Left ventricle myocardium inferior (tissue), 1 donor: Measurements from ENCODE around the gene OR2F1. TPM values are rescaled to one million over a fixed set of nuclear protein-coding genes. Genes with fewer than 3 reads are reported as not detected.

Experiments used
- DNase-seq: peaks from one replicate; pipeline ENCODE4 v3.0.0-alpha.2; 2020
- H3K27ac ChIP-seq: fragments of 200-600 bp; replicated peaks from 2 replicates; pipeline ENCODE4 v1.8.0; 2021
- H3K27me3 ChIP-seq: fragments of 200-600 bp; 2 replicates; pipeline ENCODE4 v1.8.0; 2021; ENCODE audit warnings: low read depth
- H3K36me3 ChIP-seq: fragments of 200-600 bp; 2 replicates; pipeline ENCODE4 v1.8.0; 2021
- H3K4me1 ChIP-seq: fragments of 200-600 bp; 2 replicates; pipeline ENCODE4 v1.8.0; 2021
- H3K4me3 ChIP-seq: fragments of 200-600 bp; 2 replicates; pipeline ENCODE4 v1.8.0; 2021; ENCODE audit warnings: mild to moderate bottlenecking, moderate library complexity
- H3K9me3 ChIP-seq: fragments of 200-600 bp; replicated peaks from 2 replicates; pipeline ENCODE4 v1.8.0; 2021
- CTCF ChIP-seq: fragments of 200-600 bp; IDR thresholded peaks from 2 replicates; pipeline ENCODE4 v1.8.0; 2021; ENCODE audit warnings: antibody characterized with exemption, mild to moderate bottlenecking, borderline replicate concordance
- intact Hi-C: fragments of 100-400 bp; cut with micrococcal nuclease; formaldehyde crosslinking; loops from one replicate; pipeline ENCODE4 v1.11.0; 2022
- total RNA-seq: library from RNA; stranded (reverse); fragmentation: NEBNext Ultra II Directional; extraction: Animal tissue kit (Norgen Biotek cat#: 25700); gene quantifications from one replicate; pipeline ENCODE4 v1.2.1, GENCODE V29; 2021
- donor health status: DM: no; HTN: yes; CAD: no; lungs with severe emphysema.

OR2F1 gene
- total RNA-seq, 1 donor from 2014 or later, result not detected

- Histone ChIP-seq H3K4me3 (no peak overlapping the region), H3K27me3 (no peaks in the 10 kb centered on the region), H3K4me1 (no peaks in the 10 kb centered on the region), H3K36me3 (no peaks in the 10 kb centered on the region), H3K27ac (no peak overlapping the region), H3K9me3 (peaks cover 19% of the 10 kb centered on the region)
- intact Hi-C loops, result no loop called here
- no peak for TF ChIP-seq CTCF
- DNase-seq, result no peak
Measured at GRCh38 chr7:143929224-143929920, 25.3 kb upstream of the OR2F1 start.

GRCh38 chr7:143931739-143932138 lies 22.9 kb upstream of the OR2F1 start:
- TF ChIP-seq CTCF, result no peak
- no peak for DNase-seq
- intact Hi-C loops, result no loop called here

GRCh38 chr7:143934526-143935325 lies 19.9 kb upstream of the OR2F1 start, which contains the start of gene OR2F2:
OR2F2 (plus strand) TSS chr7:143935233; CDS start chr7:143935233, 0 bp downstream.
- no peaks in the 10 kb centered on the region for H3K27me3 ChIP-seq
- no peak for TF ChIP-seq CTCF
- no peaks in the 10 kb centered on the region for H3K4me1 ChIP-seq
- H3K27ac ChIP-seq, result no peak within 1 kb of the TSS
- intact Hi-C loops, result no loop called here
- H3K36me3 ChIP-seq, result no peaks in the 10 kb centered on the region
- DNase-seq, result no peak
- no peak within 1 kb of the TSS for H3K4me3 ChIP-seq
- peaks cover 19% of the 10 kb centered on the region for H3K9me3 ChIP-seq

More at GRCh38 chr7:143931739-143932138, 22.9 kb upstream of the OR2F1 start:
- Histone ChIP-seq H3K27me3 (no peaks in the 10 kb centered on the region), H3K27ac (no peak overlapping the region), H3K9me3 (peaks cover 19% of the 10 kb centered on the region), H3K36me3 (no peaks in the 10 kb centered on the region), H3K4me1 (no peaks in the 10 kb centered on the region), H3K4me3 (no peak overlapping the region)

GRCh38 chr7:143936087-143937009 lies 18.3 kb upstream of the OR2F1 start:
- H3K27ac ChIP-seq, result no peak overlapping the region
- intact Hi-C loops, result no loop called here
- H3K9me3 ChIP-seq, result peaks cover 19% of the 10 kb centered on the region
- H3K36me3 ChIP-seq, result no peaks in the 10 kb centered on the region
- DNase-seq, result no peak
- no peaks in the 10 kb centered on the region for H3K4me1 ChIP-seq
- TF ChIP-seq CTCF, result no peak
- no peaks in the 10 kb centered on the region for H3K27me3 ChIP-seq
- no peak overlapping the region for H3K4me3 ChIP-seq
